SU-DHL-6 (cell line): ENCODE data around the gene BBLN.

Source experiments
- H2AFZ ChIP-seq: fragments of 200-600 bp; sonication (generic); 2 replicates; pipeline ENCODE4 v1.6.1; 2014; ENCODE audit warnings: low read depth, mild to moderate bottlenecking, moderate library complexity, mixed read lengths, antibody characterized with exemption, low read length; ENCODE audit not compliant: severe bottlenecking
- H3F3A ChIP-seq: fragments of 200-600 bp; shearing (Covaris generic); 2 replicates; pipeline ENCODE4 v1.6.0; 2016; ENCODE audit warnings: antibody characterized with exemption, mild to moderate bottlenecking; ENCODE audit not compliant: insufficient read depth
- H3K27ac ChIP-seq: fragments of 200-600 bp; sonication (generic); 2 replicates; pipeline ENCODE4 v1.5.1; 2016; ENCODE audit warnings: low read depth, mild to moderate bottlenecking, low read length, moderate library complexity, mixed read lengths
- H3K27me3 ChIP-seq: fragments of 200-600 bp; sonication (generic), shearing (Covaris generic); 2 replicates; pipeline ENCODE4 v1.6.0; 2014; ENCODE audit warnings: mild to moderate bottlenecking, low read length
- H3K36me3 ChIP-seq: fragments of 200-600 bp; sonication (generic); 2 replicates; pipeline ENCODE4 v1.6.1; 2014; ENCODE audit warnings: mild to moderate bottlenecking, low read length, mixed read lengths
- H3K4me2 ChIP-seq: fragments of 300-600, 200-600 bp; shearing (Covaris generic), sonication (generic); 2 replicates; pipeline ENCODE4 v1.6.0; 2014; ENCODE audit warnings: low read length, low read depth, mild to moderate bottlenecking; ENCODE audit not compliant: poor library complexity, severe bottlenecking
- H3K4me3 ChIP-seq: fragments of 200-600 bp; sonication (generic); 2 replicates; pipeline ENCODE4 v1.5.1; 2014; ENCODE audit warnings: antibody characterized with exemption, low read length, mild to moderate bottlenecking, mixed read lengths; ENCODE audit not compliant: insufficient read depth, poor library complexity, severe bottlenecking
- H3K79me2 ChIP-seq: fragments of 200-600 bp; sonication (generic); 2 replicates; pipeline ENCODE4 v1.6.1; 2014; ENCODE audit warnings: mild to moderate bottlenecking, low read length, moderate library complexity; ENCODE audit not compliant: insufficient read depth
- H3K9ac ChIP-seq: fragments of 200-600 bp; sonication (generic); 2 replicates; pipeline ENCODE4 v1.7.0; 2014; ENCODE audit warnings: mild to moderate bottlenecking, low read length
- H3K9me2 ChIP-seq: fragments of 200-600 bp; sonication (generic); replicated peaks from 2 replicates; pipeline ENCODE4 v1.6.1; 2014; ENCODE audit warnings: low read length; ENCODE audit not compliant: insufficient read depth
- H3K9me3 ChIP-seq: fragments of 200-600 bp; sonication (generic); 2 replicates; pipeline ENCODE4 v1.6.1; 2014; ENCODE audit warnings: low read length, mixed read lengths; ENCODE audit not compliant: insufficient read depth
- H4K20me1 ChIP-seq: fragments of 200-600 bp; sonication (generic); 2 replicates; pipeline ENCODE4 v1.6.1; 2014; ENCODE audit warnings: low read depth, mild to moderate bottlenecking, antibody characterized with exemption, low read length, moderate library complexity, mixed read lengths
- EZH2phosphoT487 ChIP-seq: fragments of 200-600 bp; sonication (generic), shearing (Covaris generic); conservative IDR thresholded peaks from 2 replicates; pipeline ENCODE4 v1.6.1; 2018; ENCODE audit warnings: mild to moderate bottlenecking, antibody characterized with exemption, low read length, moderate library complexity, mixed read lengths
- TF ChIP-seq, protein P1 (sequence below): fragments of 200-600 bp; sonication (generic); IDR thresholded peaks from one replicate; pipeline ENCODE4 v1.5.1; 2017; ENCODE audit warnings: antibody characterized with exemption, mild to moderate bottlenecking, low read length, moderate library complexity; ENCODE audit not compliant: insufficient read depth, poor library complexity, severe bottlenecking

Gene BBLN

GRCh38 chr9:128166169-128166568 lies 6.1 kb downstream of the BBLN start:
- Histone ChIP-seq H3F3A (no peaks in the 10 kb centered on the region), H3K4me2 (no peak overlapping the region), H3K36me3 (no peaks in the 10 kb centered on the region), H3K9me2 (no peaks in the 10 kb centered on the region), H3K79me2 (no peaks in the 10 kb centered on the region), H3K9ac (no peak overlapping the region), H2AFZ (no peak overlapping the region), H3K27ac (no peak overlapping the region), H3K27me3 (no peaks in the 10 kb centered on the region), H4K20me1 (no peaks in the 10 kb centered on the region), H3K9me3 (no peaks in the 10 kb centered on the region), H3K4me3 (no peak overlapping the region)
- TF ChIP-seq EZH2phosphoT487 = no peak

- no peak overlapping the region for H3K9ac ChIP-seq
- no peaks in the 10 kb centered on the region for H4K20me1 ChIP-seq
- H3K9me2 ChIP-seq = no peaks in the 10 kb centered on the region
- H3K36me3 ChIP-seq = no peaks in the 10 kb centered on the region
- TF ChIP-seq, protein P1, sequence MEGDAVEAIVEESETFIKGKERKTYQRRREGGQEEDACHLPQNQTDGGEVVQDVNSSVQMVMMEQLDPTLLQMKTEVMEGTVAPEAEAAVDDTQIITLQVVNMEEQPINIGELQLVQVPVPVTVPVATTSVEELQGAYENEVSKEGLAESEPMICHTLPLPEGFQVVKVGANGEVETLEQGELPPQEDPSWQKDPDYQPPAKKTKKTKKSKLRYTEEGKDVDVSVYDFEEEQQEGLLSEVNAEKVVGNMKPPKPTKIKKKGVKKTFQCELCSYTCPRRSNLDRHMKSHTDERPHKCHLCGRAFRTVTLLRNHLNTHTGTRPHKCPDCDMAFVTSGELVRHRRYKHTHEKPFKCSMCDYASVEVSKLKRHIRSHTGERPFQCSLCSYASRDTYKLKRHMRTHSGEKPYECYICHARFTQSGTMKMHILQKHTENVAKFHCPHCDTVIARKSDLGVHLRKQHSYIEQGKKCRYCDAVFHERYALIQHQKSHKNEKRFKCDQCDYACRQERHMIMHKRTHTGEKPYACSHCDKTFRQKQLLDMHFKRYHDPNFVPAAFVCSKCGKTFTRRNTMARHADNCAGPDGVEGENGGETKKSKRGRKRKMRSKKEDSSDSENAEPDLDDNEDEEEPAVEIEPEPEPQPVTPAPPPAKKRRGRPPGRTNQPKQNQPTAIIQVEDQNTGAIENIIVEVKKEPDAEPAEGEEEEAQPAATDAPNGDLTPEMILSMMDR = no peak
- TF ChIP-seq EZH2phosphoT487 = no peak
- no peaks in the 10 kb centered on the region for H3K9me3 ChIP-seq
- no peaks in the 10 kb centered on the region for H3F3A ChIP-seq
- no peak overlapping the region for H3K4me3 ChIP-seq
- H3K4me2 ChIP-seq = no peak overlapping the region
- no peak overlapping the region for H2AFZ ChIP-seq
- H3K27ac ChIP-seq = no peak overlapping the region
- no peaks in the 10 kb centered on the region for H3K79me2 ChIP-seq
- no peaks in the 10 kb centered on the region for H3K27me3 ChIP-seq
Observed at GRCh38 chr9:128167209-128167608, 7.1 kb downstream of the BBLN start.

GRCh38 chr9:128168731-128169308 lies 8.8 kb downstream of the BBLN start:
- Histone ChIP-seq H3K4me2 (no peak overlapping the region), H3K27ac (no peak overlapping the region), H3F3A (no peaks in the 10 kb centered on the region), H3K9ac (no peak overlapping the region), H3K9me2 (no peaks in the 10 kb centered on the region), H3K4me3 (no peak overlapping the region), H3K79me2 (no peaks in the 10 kb centered on the region), H3K27me3 (no peaks in the 10 kb centered on the region), H2AFZ (no peak overlapping the region), H3K36me3 (no peaks in the 10 kb centered on the region), H3K9me3 (no peaks in the 10 kb centered on the region), H4K20me1 (no peaks in the 10 kb centered on the region)
- TF ChIP-seq, protein P1 = no peak
- TF ChIP-seq EZH2phosphoT487 = no peak

DNA sequence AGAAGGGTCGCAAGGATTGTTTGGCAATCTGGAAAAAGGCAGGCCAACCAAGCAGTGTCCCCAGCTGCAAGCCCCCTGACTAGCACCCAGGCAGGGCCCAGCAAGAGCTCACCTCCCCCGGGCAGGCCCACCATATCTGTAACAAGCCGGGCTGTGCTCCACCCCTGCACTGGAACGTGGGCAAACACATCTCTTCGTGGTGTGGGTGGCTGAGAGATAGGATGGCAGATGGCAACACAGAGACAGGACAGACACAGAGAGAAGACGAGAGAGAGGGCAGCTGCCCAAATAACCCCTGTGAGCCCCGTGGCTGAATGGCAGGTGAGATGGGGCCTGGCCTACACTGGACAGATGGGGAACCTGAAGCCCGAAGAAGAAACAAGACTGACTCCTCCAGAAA lies 9.4 kb downstream of the BBLN start:
- Histone ChIP-seq H3K27ac (no peak overlapping the region), H3K9ac (no peak overlapping the region), H3K4me2 (no peak overlapping the region), H3K36me3 (no peaks in the 10 kb centered on the region), H3K79me2 (no peaks in the 10 kb centered on the region), H3K4me3 (no peak overlapping the region), H3K9me2 (no peaks in the 10 kb centered on the region), H2AFZ (no peak overlapping the region), H4K20me1 (no peaks in the 10 kb centered on the region), H3K9me3 (no peaks in the 10 kb centered on the region), H3F3A (no peaks in the 10 kb centered on the region), H3K27me3 (no peaks in the 10 kb centered on the region)
- TF ChIP-seq EZH2phosphoT487 = no peak
- TF ChIP-seq, protein P1 = no peak
